ENCODE measurements around the gene JAK3.
"Not testable (repeated sequence)": the region's sequence is repeated elsewhere in the genome, so short reads cannot be mapped to it uniquely, and the experiment has no call there.

The JAK3 gene

DNA sequence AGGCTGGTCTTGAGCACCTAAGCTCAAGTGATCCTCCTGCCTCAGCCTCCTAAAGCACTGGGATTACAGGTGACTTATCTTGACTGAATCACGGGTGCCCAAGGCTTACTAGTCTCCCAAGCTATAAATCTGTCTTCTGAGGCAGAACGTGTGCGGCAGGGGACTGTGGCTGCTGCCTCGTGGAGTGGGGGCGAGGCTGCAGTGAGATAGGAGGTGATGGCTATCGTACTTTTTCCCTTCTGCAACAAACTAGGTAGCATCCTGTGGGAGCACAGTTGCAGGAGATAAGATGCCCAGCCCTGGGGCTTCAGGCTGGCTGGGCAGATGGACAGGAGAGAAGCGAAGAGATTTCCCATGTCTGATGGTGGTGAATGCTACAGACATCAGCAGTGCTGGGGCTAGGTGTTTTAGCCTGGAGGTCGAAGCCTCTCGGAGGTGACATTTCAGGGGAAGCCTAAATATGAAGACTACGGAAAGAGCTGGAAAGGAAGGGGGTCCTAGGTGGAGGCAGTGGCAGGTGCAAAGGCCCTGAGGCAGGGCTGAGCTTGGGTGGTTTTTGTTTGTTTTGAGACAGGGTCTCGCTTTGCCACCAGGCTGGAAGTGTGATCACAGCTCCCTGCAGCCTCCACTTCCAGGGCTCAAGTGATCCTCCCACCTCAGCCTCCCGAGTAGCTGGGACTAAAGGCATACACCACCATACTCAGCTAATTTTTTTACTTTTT is 45.5 kb downstream of the JAK3 start:
- no peak for DNase-seq

DNA sequence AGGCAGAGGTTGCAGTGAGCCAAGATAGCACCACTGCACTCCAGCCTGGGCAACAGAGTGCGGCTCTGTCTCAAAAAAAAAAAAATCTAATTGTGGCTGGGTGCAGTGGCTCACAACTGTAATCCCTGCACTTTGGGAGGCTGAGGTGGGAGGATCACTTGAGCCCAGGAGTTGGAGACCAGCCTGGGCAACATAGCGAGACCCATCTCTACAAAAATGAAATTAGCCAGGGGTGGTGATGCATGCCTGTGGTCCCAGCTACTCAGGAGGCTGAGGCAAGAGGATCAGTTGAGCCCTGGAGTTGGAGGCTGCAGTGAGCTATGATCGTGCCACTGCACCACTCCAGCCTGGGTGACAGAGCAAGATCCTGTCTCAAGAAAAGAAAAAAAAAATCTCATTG is 49.2 kb downstream of the JAK3 start:
- not testable (repeated sequence) for DNase-seq

DNA sequence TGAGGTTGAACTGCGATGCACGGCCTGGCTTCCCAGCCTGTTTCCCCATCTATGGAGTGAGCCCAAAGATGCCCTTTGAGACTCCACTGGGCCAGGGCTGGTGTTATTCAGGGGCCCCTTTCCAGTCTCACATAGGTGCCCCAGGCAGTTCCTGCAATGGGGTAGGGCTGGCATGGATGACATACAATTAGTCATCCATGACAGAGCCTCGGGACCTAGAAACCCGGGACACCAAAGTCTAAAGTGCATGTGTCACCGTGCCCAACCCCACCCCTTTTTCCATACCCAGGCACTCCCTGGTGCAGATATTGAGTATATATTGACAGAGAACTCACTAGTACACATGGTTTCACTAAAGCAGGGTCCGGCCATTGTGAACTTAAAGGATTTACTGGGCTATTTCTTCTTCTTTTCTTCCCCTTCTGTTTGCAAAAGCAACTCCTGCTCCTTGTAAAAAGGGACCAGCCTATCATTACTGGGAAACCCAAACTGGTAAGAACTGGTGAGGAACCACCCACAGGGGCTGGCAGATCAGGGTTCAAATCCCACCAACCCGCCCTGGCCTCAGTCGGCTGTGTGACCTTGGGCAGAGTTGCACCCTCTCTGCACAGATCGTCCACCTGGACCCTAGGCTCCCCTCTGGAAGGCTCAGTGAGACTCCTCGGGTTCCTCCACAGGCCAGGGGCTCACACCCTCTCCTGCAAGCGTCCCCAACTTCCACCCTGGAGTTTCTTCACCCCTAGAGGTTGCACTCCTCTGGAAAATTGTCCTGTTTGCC is 50.2 kb downstream of the JAK3 start:
- DNase-seq, result no peak

DNA sequence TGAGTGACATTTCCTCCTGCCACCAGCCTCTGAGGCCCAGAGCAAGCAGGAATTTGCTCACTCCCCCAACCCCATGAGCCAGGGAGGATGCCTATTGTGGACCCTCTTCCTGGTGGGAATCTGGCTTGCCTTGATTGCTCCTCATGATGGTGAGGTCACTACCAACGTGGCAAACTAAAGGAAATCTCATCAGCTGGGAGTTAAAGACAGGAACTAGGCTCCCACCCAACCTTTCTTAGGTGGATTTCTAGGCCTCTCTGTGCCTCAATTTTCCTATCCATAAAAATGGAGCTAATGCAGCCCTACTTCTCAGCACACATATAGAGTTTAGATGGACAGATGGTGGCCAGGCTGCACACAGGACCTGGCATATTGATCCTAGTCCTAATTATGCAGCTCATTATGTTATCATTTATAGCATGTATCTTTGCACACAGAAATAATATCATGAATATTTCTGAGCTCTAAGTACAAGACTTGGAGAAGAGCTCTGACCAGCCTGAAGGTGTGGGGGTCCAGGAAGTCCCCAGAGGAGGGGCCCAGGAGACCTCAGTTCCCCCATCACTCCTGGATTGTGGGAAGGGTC is 50.9 kb downstream of the JAK3 start:
- no peak for DNase-seq

DNA sequence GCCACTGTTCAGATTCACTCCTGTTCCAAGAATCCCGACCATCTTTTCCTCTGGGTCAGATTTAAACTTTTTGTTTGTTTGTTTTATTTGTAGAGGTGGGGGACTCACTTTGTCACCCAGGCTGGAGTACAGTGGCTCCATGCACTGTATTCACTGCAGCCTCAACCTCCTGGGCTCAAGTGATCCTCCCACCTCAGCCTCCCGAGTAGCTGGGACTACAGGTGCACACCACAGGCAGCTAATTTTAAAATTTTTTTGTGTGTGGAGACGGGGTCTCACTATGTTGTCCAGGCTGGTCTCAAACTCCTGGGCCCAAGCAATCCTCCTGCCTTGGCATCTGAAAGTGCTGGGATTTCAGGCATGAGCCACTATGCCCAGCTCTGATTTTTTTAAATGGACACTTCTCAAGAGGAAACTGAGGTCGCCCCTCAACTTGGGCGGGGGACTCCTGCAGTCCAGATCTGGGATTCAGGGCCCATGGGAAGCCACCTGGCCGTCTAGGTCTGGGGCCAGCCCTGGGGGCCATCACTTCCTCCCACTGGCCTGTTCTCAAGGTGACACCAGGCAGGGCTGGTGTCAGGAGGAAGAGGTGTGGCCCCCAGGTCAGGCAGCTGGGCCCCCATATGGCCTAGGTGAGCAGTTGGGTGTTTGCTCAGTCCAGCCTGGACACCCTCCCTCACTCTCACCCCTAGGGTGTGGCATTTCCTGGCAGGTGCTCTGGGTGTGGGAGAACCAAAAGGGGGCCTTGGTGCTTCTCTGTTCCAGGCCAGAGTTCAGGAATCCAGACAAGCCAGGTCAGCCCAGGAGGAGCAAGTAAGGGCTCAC is 51.6 kb downstream of the JAK3 start:
- no peak for DNase-seq

DNA sequence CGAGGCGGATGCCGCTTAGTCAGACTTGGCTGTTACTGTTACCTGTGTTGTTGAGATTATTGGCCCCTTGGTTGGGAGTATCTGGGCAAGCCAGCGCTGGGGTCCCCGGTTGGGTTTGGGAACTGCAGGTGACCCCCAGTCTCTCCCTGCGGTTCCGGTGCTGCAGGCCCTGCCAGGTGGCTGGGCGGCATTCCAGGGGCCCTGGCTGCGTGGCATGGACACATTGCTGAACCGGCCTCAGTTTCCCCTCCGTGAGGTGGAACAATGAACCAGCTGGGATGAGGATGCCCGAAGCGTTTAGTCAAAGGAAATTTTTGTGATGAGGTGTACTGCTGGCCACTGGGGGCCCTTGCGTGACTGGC is 52.3 kb downstream of the JAK3 start:
- DNase-seq, result no peak

DNA sequence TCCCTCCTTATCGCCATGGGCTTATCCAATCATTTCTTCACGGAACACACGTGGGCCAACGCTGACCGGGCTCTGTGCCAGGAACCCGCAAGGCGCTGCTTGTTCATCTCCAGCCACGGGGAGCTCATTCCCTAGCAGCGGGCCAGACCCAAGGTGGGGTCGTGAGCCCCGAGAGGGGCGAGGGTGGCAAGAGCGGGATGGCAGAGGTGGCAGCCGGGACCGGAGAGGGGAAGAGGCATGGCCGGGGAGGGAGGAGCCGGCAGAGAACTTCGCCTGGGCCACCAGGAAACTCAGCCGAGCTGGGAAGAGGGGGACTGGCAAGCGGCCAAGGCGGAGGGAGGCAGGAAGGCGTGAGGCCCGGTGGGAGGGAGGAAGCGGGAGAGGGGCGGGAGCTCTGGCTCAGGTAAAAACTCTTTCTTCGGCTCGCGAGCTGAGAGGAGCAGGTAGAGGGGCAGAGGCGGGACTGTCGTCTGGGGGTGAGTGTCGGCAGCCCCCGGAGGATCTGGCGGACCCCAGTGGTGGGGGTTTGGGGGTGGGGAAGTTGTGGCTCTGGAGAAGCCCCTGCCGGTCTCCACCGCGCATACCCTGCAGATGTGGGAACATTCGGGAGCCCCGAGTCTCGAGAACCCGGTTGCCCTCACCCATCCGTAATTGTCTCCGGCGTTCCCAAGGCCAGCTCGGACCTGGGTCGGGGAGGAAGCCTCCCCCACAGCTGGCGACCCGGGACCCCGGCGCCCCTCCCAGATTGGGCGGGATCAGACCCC is 52.9 kb downstream of the JAK3 start, which contains the start of gene B3GNT3:
TSS of gene B3GNT3 (plus strand) at position 408 of the 764 bp plus-strand sequence. CDS start 12,670 bp downstream, outside the sequence.
- no peak for DNase-seq

DNA sequence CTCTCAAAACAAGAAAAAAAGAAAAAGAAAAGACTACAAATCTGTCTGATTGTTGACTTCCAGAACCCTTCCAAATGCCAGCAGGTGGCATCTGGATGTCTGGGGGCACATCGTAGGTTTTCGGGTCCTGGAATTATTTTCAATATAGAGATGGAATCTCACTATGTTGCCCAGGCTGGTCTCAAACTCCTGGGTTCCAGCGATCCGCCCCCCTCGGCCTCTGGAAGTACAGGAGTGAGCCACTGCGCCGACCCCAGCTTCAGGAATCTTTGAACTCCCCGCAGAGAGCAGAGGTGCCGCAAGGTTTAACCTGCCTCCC is 53.4 kb downstream of the JAK3 start:
- DNase-seq, result no peak

DNA sequence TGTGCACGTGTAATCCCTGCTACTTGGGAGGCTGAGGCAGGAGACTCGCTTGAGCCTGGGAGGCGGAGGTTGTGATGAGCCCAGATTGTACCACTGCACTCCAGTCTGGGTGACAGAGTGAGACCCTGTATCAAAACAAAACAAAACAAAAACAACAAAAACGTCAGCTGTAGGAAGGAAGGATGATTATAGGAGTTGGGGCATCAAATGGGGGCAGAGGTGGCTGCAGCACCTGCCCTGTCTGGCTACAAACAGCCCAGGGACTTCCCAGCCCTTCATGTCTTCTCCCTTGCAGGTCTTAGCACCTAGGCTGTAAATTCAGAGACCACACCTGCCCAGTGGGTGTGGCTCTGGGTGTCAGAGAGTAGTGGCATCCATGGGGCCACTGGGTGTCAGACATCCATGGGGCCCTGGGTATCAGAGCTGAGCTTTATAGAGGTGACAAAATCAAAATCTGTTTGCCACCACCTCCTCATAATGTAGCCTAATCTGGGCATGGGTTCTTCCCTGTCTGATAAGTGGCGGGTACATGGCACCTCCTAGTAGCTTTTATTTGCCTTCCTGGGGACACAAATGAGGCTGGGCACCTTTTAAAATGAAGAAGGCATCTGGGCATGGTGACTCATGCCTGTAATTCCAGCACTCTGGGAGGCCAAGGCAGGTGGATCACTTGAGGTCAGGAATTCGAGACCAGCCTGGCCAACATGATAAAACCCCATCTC is 57.6 kb downstream of the JAK3 start:
- no peak for DNase-seq

DNA sequence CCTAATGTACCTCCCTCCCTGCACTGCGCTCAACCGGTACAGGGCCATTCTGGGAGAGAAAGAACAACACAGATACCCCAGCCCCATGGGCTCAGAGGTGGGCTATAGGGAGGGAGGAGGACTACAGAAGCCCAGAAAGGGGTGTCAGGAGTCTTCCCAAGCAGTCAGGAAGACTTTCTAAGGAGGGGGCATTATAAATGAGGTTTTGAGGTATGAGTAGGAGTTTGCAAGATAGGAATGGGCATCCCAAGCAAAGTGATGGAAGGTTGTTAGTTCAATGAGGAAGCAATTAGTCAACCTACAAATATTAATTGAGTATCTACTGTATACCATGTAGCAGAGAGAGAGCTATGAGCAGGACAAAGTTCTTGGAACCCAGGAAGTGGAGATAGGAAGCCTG is 59.1 kb downstream of the JAK3 start:
- DNase-seq, result no peak

DNA sequence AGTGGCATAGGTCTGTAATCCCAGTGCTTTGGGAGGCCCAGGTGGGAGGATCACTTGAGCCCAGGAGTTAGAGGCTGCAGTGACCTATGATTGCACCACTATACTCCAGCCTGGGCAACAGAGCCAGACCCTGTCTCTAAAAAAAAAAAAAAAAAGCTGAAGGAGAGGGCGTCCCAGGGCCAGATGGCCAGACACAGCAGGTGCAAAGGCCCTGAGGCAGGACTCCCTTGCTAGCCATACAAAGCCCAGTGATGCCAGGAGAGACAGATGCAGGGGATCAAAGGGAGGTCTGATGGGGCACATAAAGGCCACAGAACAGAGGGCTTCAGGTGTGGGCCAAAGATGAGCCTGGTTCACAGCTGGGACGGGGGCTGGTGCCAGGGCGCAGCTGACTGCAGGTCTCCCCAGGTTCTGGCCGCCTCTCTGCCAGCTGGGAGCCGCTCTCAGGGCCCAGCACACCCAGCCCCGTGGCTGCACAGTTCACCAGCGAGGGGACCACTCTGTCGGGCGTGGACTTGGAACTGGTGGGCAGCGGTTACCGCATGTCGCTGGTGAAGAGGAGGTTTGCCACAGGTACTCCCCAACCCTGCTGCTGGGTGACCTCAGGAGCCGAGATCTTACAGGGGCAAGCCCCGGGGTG is 60.4 kb downstream of the JAK3 start:
- no peak for DNase-seq

DNA sequence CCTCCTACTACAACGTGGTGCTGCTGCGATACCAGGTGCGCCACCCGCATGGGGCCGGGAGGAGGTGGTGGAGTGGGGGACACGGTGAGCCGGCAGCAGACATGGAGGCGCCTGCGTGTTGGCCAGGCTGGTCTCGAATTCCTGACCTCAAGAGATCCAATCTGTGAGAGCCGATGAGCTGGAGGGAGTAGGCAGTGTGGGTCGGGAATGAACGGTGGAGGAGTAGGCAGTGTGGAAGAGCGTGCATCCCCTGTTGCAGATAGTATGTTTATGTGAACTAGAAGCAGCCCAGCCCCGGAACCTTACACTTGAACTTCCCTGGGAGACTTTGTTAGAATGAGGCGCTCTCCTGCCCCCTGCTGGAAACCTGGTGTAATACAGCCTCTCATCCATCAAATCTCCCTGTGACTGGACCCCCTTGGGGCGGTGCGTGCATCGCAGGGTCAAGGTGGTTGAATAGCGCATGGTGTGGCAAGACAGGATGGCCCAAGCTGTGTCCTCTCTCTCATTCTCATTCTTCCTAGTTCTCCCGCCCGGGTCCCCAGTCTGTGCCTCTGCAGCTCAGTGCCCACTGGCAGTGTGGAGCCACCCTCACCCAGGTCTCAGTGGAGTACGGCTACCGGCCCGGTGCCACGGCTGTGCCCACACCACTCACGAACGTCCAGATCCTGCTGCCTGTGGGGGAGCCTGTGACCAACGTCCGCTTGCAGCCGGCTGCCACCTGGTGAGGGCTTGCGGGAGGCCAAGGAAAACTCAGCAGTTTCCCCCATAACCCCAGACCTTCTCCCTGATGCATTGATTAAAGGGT is 63.4 kb downstream of the JAK3 start:
- no peak for DNase-seq

DNA sequence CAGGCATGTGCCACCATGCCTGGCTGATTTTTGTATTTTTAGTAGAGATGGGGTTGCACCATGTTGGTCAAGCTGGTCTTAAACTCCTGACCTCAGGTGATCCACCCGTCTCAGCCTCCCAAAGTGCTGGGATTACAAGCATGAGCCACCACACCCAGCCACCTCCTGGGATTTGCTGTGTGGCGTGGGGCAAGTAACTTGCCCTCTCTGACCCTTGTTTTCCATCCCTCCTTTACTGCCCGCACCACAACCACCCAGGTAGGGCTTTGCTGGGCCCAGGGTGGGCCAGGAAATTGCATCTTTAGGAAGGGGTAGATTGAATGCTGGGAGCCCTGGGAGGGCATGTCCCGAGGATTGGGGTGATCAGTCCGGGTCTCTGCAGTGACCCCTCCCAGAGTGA is 64.1 kb downstream of the JAK3 start:
- DNase-seq, result not testable (repeated sequence)

DNA sequence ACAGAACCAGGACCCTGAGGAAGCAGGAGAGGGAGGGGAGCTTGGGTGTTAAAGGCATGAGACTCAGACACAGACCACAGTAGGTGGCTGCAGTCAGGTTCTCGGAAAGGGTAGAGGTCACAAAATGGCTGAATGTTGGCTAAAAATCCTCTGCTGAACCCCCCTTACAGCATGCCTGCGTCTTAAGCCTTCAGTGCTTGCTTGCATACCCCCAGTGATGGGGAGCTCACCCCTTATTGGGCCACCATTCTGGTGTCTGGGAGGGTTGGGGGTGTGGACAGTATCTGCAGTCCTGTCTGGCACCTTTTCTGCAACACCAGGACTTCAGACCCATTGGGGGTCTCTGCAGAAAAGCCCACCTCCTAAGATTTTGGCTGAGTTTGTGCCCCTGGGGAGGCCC is 67.0 kb downstream of the JAK3 start:
- no peak for DNase-seq

DNA sequence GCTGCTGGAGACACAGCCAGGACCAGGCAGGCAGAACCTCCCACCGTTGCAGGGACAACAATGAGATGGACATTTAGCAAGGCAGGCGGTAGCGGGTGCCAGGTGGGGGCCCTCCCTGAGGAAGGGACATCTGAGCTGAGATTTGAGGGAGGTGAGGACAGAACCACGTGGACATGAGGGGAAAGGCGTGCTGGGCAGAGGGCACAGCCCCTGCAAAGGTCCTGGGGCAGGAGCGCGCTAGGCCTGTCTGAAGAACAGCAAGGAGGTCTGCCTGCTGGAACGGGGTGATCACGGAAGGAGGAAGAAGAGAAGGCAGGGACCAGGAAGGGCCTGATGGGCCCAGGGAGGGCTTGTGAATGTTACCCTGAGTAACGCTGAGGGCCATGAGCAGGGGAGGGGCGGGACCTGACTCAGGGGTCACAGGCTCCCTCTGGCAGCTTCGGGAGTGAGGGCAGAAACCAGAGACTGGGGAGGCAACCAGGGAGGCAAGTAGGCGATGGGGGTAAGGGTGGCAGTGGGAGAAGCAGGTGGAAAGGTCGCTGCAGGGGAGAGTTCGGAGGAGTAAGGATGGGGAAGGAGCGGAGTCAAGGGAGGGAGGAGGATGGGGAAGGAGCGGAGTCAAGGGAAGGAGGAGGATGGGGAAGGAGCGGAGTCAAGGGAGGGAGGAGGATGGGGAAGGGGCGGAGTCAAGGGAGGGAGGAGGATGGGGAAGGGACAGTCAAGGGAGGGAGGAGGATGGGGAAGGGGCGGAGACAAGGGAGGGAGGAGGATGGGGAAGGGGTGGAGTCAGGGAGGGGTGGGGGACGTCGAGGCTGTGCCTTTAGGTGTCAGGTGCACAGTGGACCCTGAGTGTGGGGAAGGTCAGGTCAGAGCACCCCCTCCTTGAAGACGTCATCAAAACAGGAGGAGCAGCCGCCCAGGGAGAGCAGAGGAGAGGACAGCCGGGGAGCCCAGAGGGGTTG is 68.5 kb downstream of the JAK3 start:
- no peak for DNase-seq

DNA sequence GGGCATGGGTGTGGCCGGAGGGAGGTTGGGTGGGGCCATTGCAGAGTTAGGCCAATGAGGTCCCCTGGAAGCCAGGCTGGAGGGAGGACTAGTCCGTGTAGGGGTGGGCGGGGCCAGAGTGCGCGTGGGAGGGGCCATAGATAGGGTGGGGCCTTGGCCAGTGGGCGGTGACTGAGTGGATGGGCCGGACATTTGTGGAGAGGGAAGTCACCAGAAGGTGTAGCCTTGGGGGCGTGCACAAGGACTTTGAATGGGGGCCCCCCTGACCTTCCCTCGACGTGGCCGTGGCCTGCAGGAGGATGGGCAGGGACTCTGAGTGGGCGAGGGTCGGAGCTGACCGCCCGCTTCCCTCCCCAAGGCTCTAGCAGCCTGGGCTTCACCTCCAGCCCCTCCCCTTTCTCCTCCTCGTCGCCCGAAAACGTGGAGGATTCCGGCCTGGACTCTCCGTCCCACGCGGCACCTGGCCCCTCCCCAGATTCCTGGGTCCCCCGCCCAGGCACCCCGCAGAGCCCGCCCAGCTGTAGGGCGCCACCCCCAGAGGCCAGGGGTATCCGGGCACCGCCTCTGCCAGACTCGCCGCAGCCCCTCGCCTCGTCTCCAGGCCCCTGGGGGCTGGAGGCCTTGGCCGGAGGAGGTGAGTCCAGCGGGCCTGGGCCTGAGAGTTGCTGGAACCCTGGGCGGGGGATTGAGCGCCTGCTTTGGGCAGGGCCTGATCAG is 69.4 kb downstream of the JAK3 start:
- no peak for DNase-seq

DNA sequence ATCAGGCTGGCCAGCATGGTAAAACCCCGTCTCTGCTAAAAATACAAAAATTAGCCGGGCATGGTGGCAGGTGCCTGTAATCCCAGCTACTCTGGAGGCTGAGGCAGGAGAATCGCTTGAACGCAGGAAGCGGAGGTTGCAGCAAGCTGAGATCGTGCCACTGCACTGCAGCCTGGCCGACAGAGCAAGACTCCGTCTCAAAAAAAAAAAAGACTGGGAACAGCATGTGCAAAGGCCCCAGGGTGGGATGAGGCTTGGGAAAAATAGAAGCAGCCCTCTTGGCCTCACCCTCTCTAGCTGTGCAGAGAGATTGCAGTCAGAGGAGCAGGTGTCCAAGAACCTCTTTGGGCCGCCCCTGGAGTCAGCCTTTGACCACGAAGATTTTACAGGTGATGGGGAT is 69.9 kb downstream of the JAK3 start:
- not testable (repeated sequence) for DNase-seq

DNA sequence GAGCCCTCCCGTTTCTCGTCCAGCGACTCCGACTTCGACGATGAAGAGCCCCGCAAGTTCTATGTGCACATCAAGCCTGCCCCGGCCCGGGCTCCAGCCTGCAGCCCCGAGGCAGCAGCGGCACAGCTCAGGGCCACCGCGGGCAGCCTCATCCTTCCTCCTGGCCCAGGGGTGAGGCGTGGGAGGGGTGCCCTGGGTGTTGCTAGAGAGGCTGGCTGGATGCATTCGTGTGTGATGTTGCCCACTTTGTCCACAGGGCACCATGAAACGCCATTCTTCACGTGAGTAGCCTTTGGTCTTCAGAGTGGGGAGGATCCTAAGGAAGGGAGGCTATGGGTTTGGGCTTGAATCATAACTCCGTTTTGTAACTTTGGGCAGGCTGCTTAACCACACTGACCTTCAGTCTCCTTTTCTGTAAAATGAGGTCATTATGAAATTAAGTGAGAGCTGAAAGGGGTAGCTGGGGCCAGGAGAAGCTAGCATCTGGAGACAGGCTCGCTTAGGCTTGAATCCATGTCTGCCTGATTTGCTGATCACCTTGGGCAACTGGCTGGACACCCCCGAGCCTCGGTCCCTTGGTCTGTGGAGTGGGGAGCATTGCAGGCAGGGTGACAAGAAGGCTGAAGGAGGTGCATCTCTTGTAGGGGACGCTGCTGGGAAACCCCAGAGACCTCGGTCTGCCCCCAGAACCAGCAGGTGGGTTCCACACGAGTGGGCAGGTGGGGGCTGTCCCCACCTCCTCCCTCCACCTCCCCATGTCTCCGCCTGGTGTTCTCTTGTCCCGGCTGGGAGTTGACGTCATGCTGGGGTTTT is 71.6 kb downstream of the JAK3 start:
- no peak for DNase-seq

All from activated gamma-delta T cell (primary cell).